ENCODE results near the gene PRKN.
"Not testable (repeated sequence)": the region's sequence is repeated elsewhere in the genome, so short reads cannot be mapped to it uniquely, and the experiment has no call there.

Gene PRKN

GRCh38 chr6:161906571-161906970 lies 821.0 kb downstream of the PRKN start:
- DNase-seq (ENCODE audit: low read depth in 2 of 2), result no peak

- DNase-seq (ENCODE audit: low read depth in 2 of 2), result no peak
Observed at GRCh38 chr6:161903584-161904212, 823.9 kb downstream of the PRKN start.

GRCh38 chr6:161901740-161902426 lies 825.7 kb downstream of the PRKN start:
- no peak for DNase-seq (ENCODE audit: low read depth in 2 of 2)

- no peak for DNase-seq (ENCODE audit: low read depth in 2 of 2)
Observed at GRCh38 chr6:161894436-161894835, 833.1 kb downstream of the PRKN start.

- no peak for DNase-seq (ENCODE audit: low read depth in 2 of 2)
Observed at GRCh38 chr6:161891542-161891941, 836.0 kb downstream of the PRKN start.

- no peak for DNase-seq (ENCODE audit: low read depth in 2 of 2)
Observed at GRCh38 chr6:161890832-161891297, 836.7 kb downstream of the PRKN start.

- DNase-seq (ENCODE audit: low read depth in 2 of 2), result no peak
Observed at GRCh38 chr6:161890133-161890831, 837.3 kb downstream of the PRKN start.

- no peak for DNase-seq (ENCODE audit: low read depth in 2 of 2)
Observed at GRCh38 chr6:161889324-161889723, 838.2 kb downstream of the PRKN start.

GRCh38 chr6:161886545-161886944 lies 841.0 kb downstream of the PRKN start:
- DNase-seq (ENCODE audit: low read depth in 2 of 2), result not testable (repeated sequence)

- no peak for DNase-seq (ENCODE audit: low read depth in 2 of 2)
Observed at GRCh38 chr6:161884782-161885181, 842.8 kb downstream of the PRKN start.

GRCh38 chr6:161882196-161882765 lies 845.3 kb downstream of the PRKN start:
- no peak for DNase-seq (ENCODE audit: low read depth in 2 of 2)

GRCh38 chr6:161880056-161880455 lies 847.5 kb downstream of the PRKN start:
- no peak for DNase-seq (ENCODE audit: low read depth in 2 of 2)

- DNase-seq (ENCODE audit: low read depth in 2 of 2), result no peak
Observed at GRCh38 chr6:161876231-161876630, 851.3 kb downstream of the PRKN start.

- DNase-seq (ENCODE audit: low read depth in 2 of 2), result no peak
Observed at GRCh38 chr6:161870236-161870901, 857.2 kb downstream of the PRKN start.

- no peak for DNase-seq (ENCODE audit: low read depth in 2 of 2)
Observed at GRCh38 chr6:161869491-161869890, 858.1 kb downstream of the PRKN start.

GRCh38 chr6:161866570-161866969 lies 861.0 kb downstream of the PRKN start:
- no peak for DNase-seq (ENCODE audit: low read depth in 2 of 2)

- not testable (repeated sequence) for DNase-seq (ENCODE audit: low read depth in 2 of 2)
Observed at GRCh38 chr6:161861061-161861460, 866.5 kb downstream of the PRKN start.

- DNase-seq (ENCODE audit: low read depth in 2 of 2), result no peak
Observed at GRCh38 chr6:161853657-161854056, 873.9 kb downstream of the PRKN start.

GRCh38 chr6:161851486-161851885 lies 876.1 kb downstream of the PRKN start:
- not testable (repeated sequence) for DNase-seq (ENCODE audit: low read depth in 2 of 2)

GRCh38 chr6:161850562-161850961 lies 877.0 kb downstream of the PRKN start:
- no peak for DNase-seq (ENCODE audit: low read depth in 2 of 2)

- DNase-seq (ENCODE audit: low read depth in 2 of 2), result no peak
Observed at GRCh38 chr6:161847628-161848027, 879.9 kb downstream of the PRKN start.

GRCh38 chr6:161844804-161845203 lies 882.8 kb downstream of the PRKN start:
- no peak for DNase-seq (ENCODE audit: low read depth in 2 of 2)
